ENCODE results near the gene SLC8A1.

The SLC8A1 gene

DNA sequence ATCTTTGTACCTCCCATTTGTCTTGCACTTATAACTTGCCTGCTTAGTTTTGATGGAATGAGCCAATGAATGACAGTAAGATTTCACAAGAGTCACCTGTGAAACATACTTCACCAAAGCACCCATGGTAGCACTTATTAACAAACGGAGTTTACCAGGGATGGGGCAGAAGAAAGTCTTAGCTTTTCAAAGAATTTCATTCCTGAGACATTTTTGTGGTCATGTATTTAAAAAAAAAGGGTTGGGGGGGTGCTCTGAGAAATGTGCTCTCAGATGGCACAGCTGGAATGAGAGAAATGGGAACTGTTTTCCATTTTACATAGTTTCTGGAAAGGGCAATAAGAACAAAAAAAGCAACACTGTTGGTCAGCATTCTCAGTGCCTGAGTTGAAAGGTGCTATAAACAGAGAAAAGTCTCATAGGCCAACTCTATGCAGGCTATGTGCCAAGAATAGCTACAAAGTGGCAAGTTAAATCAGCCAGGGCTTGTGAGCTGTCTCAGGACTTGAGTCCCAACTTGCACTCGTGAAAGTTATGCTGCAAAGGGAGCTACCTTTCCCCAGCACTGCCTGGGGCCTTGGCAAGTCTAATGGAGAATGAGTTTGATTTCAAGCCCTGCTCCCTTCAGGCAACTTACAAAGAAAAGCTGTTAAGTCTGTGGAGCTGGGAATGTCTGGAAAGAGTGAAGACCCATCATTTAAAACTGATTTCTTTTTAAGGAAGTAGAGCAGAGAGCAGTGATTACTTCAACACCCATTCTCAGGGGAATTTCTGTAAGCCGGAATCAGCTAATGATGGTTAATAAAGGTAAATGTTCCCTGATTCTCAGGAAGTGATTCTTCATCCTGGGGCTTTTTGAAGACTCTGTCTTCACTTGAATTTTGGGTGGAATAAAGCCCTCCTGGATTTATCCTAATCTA lies 170.6 kb downstream of the SLC8A1 start:
- TF ChIP-seq, protein P1, sequence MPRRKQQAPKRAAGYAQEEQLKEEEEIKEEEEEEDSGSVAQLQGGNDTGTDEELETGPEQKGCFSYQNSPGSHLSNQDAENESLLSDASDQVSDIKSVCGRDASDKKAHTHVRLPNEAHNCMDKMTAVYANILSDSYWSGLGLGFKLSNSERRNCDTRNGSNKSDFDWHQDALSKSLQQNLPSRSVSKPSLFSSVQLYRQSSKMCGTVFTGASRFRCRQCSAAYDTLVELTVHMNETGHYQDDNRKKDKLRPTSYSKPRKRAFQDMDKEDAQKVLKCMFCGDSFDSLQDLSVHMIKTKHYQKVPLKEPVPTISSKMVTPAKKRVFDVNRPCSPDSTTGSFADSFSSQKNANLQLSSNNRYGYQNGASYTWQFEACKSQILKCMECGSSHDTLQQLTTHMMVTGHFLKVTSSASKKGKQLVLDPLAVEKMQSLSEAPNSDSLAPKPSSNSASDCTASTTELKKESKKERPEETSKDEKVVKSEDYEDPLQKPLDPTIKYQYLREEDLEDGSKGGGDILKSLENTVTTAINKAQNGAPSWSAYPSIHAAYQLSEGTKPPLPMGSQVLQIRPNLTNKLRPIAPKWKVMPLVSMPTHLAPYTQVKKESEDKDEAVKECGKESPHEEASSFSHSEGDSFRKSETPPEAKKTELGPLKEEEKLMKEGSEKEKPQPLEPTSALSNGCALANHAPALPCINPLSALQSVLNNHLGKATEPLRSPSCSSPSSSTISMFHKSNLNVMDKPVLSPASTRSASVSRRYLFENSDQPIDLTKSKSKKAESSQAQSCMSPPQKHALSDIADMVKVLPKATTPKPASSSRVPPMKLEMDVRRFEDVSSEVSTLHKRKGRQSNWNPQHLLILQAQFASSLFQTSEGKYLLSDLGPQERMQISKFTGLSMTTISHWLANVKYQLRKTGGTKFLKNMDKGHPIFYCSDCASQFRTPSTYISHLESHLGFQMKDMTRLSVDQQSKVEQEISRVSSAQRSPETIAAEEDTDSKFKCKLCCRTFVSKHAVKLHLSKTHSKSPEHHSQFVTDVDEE (CRISPR knock-in tag; IDR thresholded peaks at IDR 0.05): no peak
- TF ChIP-seq SNAI2 (CRISPR knock-in tag; IDR thresholded peaks at IDR 0.05) (0 out of 2 replicates have a peak, but pooled peaks have one; percentile 25), ZFP3 (CRISPR knock-in tag; IDR thresholded peaks at IDR 0.05) (no peak), ISL1 (CRISPR knock-in tag; IDR thresholded peaks at IDR 0.05) (peak; percentile 15; the same call in 1 of the 2 replicates), ZNF565 (CRISPR knock-in tag; conservative IDR thresholded peaks at IDR 0.05; ENCODE audit: low read depth) (no peak), ZNF8 (CRISPR knock-in tag; IDR thresholded peaks at IDR 0.05) (no peak), ZNF70 (CRISPR knock-in tag; IDR thresholded peaks at IDR 0.05) (no peak)
- TF ChIP-seq, protein P2, sequence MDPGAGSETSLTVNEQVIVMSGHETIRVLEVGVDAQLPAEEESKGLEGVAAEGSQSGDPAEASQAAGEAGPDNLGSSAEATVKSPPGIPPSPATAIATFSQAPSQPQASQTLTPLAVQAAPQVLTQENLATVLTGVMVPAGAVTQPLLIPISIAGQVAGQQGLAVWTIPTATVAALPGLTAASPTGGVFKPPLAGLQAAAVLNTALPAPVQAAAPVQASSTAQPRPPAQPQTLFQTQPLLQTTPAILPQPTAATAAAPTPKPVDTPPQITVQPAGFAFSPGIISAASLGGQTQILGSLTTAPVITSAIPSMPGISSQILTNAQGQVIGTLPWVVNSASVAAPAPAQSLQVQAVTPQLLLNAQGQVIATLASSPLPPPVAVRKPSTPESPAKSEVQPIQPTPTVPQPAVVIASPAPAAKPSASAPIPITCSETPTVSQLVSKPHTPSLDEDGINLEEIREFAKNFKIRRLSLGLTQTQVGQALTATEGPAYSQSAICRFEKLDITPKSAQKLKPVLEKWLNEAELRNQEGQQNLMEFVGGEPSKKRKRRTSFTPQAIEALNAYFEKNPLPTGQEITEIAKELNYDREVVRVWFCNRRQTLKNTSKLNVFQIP (CRISPR knock-in tag; IDR thresholded peaks at IDR 0.05; ENCODE audit: borderline replicate concordance, low read depth): no peak; the same call in 1 of the 2 replicates
- peak; percentile 73 for ATAC-seq

DNA sequence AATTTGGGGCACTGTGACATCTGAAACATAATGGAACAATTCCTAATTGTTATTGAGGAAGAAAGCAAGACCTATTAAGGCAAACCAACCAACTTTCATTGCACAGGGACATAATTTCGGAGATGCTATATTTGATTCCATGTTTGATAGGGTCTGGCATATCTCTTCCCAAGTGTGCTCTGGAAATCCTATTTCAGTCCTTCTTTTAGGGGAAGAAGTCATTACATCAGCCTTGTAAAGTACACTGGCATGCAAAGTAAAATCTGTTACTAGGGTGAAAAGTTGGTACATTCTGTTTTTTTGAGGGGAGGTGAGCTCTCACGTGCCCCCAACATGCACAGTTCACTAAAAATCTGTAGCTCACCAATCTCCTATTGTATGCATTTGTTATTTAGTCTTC lies 172.4 kb downstream of the SLC8A1 start:
- ATAC-seq: no peak
- TF ChIP-seq ARNTL (CRISPR knock-in tag; IDR thresholded peaks at IDR 0.05; ENCODE audit: borderline replicate concordance, low read depth) (no peak), TCF4 (CRISPR knock-in tag; IDR thresholded peaks at IDR 0.05; ENCODE audit: borderline replicate concordance) (no peak), CSDC2 (CRISPR knock-in tag; IDR thresholded peaks at IDR 0.05) (no peak), ZNF565 (CRISPR knock-in tag; conservative IDR thresholded peaks at IDR 0.05; ENCODE audit: low read depth) (no peak), BACH2 (CRISPR knock-in tag; IDR thresholded peaks at IDR 0.05; ENCODE audit: borderline replicate concordance) (no peak)

DNA sequence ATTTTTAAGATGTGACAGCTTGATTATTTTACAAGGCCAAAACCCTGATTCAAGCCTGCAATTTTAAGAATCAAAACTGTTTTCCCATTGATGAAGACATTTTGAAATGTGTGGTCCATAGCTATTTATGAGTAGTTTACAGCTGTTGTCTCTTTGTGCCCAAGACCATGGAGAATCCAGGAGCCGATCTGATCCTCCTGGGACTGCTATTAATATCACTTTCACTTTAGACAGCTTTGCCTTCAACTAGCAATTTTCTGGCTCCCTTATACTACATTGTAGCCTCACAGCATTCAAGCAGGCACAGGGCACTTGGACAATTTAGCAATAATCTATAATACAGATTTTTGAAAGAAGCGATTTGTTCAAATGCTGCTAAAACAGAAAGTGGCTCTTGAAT lies 172.9 kb downstream of the SLC8A1 start:
- TF ChIP-seq ARNTL (CRISPR knock-in tag; IDR thresholded peaks at IDR 0.05; ENCODE audit: borderline replicate concordance, low read depth) (no peak), SNAI2 (CRISPR knock-in tag; IDR thresholded peaks at IDR 0.05) (no peak), OSR1 (CRISPR knock-in tag; IDR thresholded peaks at IDR 0.05) (no peak), ISL1 (CRISPR knock-in tag; IDR thresholded peaks at IDR 0.05) (no peak), GLIS3 (CRISPR knock-in tag; IDR thresholded peaks at IDR 0.05) (no peak), ZC3H10 (CRISPR knock-in tag; IDR thresholded peaks at IDR 0.05) (no peak), TOX (CRISPR knock-in tag; IDR thresholded peaks at IDR 0.05; ENCODE audit: borderline replicate concordance) (no peak), ZNF8 (CRISPR knock-in tag; IDR thresholded peaks at IDR 0.05) (no peak), BACH2 (CRISPR knock-in tag; IDR thresholded peaks at IDR 0.05; ENCODE audit: borderline replicate concordance) (no peak), ZFP30 (CRISPR knock-in tag; IDR thresholded peaks at IDR 0.05) (no peak), ZFP3 (CRISPR knock-in tag; IDR thresholded peaks at IDR 0.05) (no peak), TCF4 (CRISPR knock-in tag; IDR thresholded peaks at IDR 0.05; ENCODE audit: borderline replicate concordance) (no peak), PPARA (CRISPR knock-in tag; IDR thresholded peaks at IDR 0.05; ENCODE audit: borderline replicate concordance) (no peak), ZNF70 (CRISPR knock-in tag; IDR thresholded peaks at IDR 0.05) (no peak)
- TF ChIP-seq, protein P3, sequence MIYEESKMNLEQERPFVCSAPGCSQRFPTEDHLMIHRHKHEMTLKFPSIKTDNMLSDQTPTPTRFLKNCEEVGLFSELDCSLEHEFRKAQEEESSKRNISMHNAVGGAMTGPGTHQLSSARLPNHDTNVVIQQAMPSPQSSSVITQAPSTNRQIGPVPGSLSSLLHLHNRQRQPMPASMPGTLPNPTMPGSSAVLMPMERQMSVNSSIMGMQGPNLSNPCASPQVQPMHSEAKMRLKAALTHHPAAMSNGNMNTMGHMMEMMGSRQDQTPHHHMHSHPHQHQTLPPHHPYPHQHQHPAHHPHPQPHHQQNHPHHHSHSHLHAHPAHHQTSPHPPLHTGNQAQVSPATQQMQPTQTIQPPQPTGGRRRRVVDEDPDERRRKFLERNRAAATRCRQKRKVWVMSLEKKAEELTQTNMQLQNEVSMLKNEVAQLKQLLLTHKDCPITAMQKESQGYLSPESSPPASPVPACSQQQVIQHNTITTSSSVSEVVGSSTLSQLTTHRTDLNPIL (CRISPR knock-in tag; IDR thresholded peaks at IDR 0.05; ENCODE audit: low read depth): no peak
- TF ChIP-seq, protein P2 (CRISPR knock-in tag; IDR thresholded peaks at IDR 0.05; ENCODE audit: borderline replicate concordance, low read depth): no peak
- TF ChIP-seq, protein P1 (CRISPR knock-in tag; IDR thresholded peaks at IDR 0.05): no peak
- TF ChIP-seq, protein P4, sequence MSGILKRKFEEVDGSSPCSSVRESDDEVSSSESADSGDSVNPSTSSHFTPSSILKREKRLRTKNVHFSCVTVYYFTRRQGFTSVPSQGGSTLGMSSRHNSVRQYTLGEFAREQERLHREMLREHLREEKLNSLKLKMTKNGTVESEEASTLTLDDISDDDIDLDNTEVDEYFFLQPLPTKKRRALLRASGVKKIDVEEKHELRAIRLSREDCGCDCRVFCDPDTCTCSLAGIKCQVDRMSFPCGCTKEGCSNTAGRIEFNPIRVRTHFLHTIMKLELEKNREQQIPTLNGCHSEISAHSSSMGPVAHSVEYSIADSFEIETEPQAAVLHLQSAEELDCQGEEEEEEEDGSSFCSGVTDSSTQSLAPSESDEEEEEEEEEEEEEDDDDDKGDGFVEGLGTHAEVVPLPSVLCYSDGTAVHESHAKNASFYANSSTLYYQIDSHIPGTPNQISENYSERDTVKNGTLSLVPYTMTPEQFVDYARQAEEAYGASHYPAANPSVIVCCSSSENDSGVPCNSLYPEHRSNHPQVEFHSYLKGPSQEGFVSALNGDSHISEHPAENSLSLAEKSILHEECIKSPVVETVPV (CRISPR knock-in tag; IDR thresholded peaks at IDR 0.05): no peak
- peak; percentile 37; the same call in 2 of the 3 replicates for ATAC-seq

Measured in SK-N-SH treated with all-trans-retinoic acid at 6 μM for 48 hours (cell line).